D721Med (cell line): ENCODE measurements around the gene OGG1.

ENCODE experiments used
- DNase-seq: peaks from one replicate; pipeline ENCODE4 v3.0.0; 2011; ENCODE audit warnings: low spot score; ENCODE audit not compliant: insufficient read length
- FAIRE-seq: peaks from 2 replicates; lab custom pipeline; 2011; peaks lifted over from hg19 to GRCh38; lab: Jason Lieb, UNC
- TF ChIP-seq, protein P1 (sequence below): IDR thresholded peaks from 2 replicates; pipeline ENCODE4 v1.5.1; 2012; ENCODE audit warnings: mild to moderate bottlenecking, control low read depth; ENCODE audit not compliant: insufficient read depth; ENCODE audit errors: missing control alignments

OGG1 gene

DNA sequence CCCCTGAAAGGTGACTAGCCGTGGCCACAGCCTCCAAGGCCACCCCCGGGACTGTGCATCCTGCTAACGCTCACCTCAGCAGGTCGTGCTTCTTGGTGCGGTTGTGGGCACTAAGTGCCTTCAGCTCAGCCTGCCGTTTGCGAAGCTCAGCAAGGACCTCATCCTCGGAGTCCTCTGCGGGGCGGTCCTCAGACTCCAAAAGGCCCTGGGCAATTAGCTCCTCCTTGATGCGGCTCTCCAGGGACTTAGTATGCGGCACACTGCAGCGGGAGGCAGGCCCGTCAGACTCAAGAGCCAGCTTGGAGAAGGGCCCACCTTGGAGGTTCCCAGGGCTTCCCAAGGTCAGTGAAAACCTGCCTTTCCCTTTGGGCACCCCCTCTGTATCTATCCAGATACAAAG is 34.2 kb downstream of the OGG1 start:
- TF ChIP-seq, protein P1, sequence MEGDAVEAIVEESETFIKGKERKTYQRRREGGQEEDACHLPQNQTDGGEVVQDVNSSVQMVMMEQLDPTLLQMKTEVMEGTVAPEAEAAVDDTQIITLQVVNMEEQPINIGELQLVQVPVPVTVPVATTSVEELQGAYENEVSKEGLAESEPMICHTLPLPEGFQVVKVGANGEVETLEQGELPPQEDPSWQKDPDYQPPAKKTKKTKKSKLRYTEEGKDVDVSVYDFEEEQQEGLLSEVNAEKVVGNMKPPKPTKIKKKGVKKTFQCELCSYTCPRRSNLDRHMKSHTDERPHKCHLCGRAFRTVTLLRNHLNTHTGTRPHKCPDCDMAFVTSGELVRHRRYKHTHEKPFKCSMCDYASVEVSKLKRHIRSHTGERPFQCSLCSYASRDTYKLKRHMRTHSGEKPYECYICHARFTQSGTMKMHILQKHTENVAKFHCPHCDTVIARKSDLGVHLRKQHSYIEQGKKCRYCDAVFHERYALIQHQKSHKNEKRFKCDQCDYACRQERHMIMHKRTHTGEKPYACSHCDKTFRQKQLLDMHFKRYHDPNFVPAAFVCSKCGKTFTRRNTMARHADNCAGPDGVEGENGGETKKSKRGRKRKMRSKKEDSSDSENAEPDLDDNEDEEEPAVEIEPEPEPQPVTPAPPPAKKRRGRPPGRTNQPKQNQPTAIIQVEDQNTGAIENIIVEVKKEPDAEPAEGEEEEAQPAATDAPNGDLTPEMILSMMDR = no peak
- DNase-seq = no peak
- FAIRE-seq = no peak

DNA sequence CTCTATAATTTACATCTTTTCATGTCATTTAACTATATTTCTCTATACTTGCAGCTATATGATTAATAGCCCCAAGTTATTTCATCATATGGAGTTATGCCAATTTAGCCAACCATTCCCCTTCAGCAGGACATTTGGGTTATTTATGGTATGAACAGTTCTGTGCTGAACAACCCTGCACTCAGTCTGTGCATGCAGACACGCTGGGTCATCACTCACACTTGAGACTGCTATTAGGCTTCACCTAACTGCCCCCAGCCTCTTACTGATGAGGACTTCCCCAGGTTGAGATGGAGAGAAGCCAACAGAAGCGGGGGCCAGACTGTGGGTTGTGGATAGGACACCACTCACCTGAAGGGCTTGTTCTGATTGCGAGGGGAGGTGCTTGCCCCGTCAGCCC is 35.2 kb downstream of the OGG1 start:
- DNase-seq = no peak
- no peak for FAIRE-seq
- TF ChIP-seq, protein P1 = no peak

DNA sequence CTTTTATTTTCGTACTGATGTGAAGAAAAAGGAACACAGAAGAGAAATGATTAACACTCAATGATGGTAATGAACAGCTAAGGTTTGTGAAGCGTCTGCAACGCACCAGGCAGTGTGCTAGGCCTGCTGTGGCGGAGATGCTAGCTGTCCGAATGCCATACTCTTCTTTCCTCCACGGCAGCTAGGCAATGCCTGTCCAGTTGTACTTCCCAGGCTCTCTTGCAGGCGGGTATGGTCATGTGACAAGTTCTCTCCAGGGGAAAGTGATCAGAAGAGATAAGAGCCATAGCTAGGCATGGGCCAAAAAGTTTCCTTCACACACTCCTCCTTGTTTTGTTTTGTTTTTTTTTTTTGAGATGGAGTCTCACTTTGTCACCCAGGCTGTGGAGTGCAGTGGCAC is 35.9 kb downstream of the OGG1 start:
- DNase-seq = no peak
- no peak for FAIRE-seq
- TF ChIP-seq, protein P1 = no peak

DNA sequence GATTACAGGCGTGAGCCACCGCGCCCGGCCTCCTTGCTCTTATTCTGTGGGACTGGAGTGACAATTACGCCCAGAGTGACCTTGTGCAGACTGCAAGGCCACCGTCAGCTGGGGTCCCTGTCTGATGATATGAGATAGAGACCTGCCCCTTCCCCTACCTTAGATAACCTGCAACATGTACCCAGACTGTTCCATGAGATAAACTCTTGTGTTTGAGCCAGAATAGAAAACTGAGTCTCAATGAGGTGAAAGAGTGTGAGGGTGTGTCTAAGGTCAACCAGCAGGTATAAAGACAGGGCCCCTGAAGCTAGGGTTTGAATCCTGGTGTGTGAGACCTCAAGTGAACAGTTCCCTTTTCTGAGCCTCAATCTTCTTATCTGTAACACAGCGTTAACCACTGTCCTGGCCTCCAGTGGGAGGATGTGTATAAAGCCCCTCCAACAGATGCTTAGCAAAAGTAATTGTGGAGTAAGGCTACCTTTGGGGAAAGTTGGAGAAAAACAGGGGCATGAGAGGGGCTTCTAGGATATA is 36.5 kb downstream of the OGG1 start:
- FAIRE-seq (no peak), DNase-seq (no peak)
- TF ChIP-seq, protein P1 = no peak

DNA sequence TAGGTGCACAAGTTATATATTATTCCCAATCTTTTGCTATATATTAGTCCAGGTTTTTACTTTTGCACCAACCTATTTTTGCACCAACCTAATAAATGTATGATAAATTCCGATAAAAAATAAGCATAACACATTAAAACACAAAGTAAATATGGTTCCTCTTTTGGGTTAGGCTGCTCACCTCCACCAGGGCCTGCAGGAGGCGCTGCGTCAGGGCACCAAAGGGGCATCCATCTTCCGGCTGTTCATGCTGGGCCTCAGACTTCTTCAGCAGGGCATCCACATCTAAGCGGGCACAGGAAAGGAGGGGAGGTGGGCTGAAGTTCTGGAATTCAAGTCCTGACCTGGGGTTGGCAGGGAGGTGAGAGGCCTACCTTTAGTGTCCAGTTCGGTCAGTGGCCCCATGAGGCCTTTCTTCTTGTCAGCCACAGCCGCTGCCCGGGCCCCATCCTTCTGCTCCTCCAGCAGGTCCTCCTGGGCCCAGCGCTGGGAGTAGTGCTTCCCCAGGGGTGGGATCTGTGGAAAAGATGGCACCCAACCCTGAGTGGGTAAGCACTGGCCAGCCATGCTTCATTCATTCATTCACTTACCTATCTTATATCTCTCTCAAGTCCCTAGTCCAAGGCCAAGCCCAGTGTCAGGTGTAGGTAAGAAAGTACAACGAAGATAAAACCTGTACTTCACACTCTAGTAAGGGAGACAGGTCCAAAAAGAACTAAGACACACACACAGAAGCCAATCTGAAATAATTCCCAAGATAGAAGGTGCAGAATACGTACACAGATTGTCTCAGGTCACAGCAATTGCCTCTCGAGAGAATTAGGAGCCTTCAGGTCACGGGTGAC is 37.3 kb downstream of the OGG1 start:
- DNase-seq (no peak), FAIRE-seq (no peak)
- TF ChIP-seq, protein P1 = peak; percentile 37

DNA sequence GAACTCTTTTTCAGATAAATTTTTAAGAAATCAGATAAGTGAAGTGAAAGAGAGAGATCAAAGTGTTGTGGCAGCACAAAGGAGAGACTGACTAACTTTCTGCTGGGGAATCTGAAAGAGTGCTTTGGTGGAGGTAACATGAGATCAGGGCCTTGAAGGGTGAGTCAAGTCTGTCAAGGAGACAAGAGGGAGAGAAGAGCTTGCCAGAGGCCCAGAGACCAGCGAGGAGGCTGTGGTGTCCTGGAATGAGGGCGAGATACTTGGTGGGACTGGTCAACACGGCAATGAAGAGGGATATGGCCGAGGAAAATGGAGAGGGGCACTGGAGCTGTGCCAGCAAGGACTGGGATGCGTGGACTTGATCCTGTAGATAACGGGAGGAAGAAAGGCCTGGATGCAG is 38.0 kb downstream of the OGG1 start:
- DNase-seq (no peak), FAIRE-seq (no peak)
- TF ChIP-seq, protein P1 = no peak

DNA sequence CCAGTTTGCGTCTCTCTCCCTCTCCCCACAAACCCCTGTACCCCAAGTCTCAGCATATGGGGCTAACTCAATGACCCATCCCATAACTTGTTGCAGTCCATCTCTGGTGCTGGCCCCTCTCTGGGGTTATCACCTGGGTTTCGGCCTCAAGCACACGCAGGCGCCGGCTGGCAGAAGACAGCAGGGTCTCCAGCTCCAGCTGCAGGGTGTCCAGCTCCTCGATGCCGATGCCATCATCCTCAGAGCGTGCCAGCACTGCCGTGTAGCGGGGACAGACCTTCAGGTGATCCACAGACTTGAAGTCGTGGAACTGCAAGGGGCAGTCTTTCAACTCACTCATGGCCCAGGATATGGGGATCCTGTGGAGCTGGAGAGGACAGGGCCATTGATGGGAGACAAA is 41.4 kb downstream of the OGG1 start:
- no peak for FAIRE-seq
- DNase-seq = no peak
- TF ChIP-seq, protein P1 = no peak
